Activated B cell treated with CpG ODN at 0.5 μM for 24 hours (primary cell): ENCODE results near the gene NDC1. TPM values are rescaled to one million over a fixed set of nuclear protein-coding genes. Genes with fewer than 3 reads are reported as not detected.

Experiments used
- ATAC-seq: fragments of 200-7000 bp; cut with Tn5 transposase; one replicate; pipeline ENCODE4 v1.10.0; 2021; ENCODE audit warnings: low read depth, mild to moderate bottlenecking, moderate library complexity
- CTCF ChIA-PET: fragments of 350-600 bp; sonication (Branson Sonifier 250); formaldehyde crosslinking; loops from one replicate; lab custom pipeline; 2021; ENCODE audit warnings: antibody characterized with exemption; lab: Charles Lee
- POLR2A ChIA-PET: fragments of 350-600 bp; sonication (Branson Sonifier 250); formaldehyde crosslinking; loops from one replicate; lab custom pipeline; 2021; ENCODE audit warnings: antibody characterized with exemption; lab: Charles Lee
- DNase-seq: peaks from one replicate; pipeline ENCODE4 v3.0.0; 2022
- H3K27ac Mint-ChIP-seq: one replicate; pipeline ENCODE4 v1.8.0; 2020; ENCODE audit warnings: mixed read lengths
- H3K27me3 Mint-ChIP-seq: one replicate; pipeline ENCODE4 v1.8.0; 2021; ENCODE audit warnings: mixed read lengths
- H3K36me3 Mint-ChIP-seq: one replicate; pipeline ENCODE4 v1.8.0; 2021; ENCODE audit warnings: low read depth, mixed read lengths
- H3K4me1 Mint-ChIP-seq: one replicate; pipeline ENCODE4 v1.8.0; 2021; ENCODE audit warnings: mixed read lengths
- H3K4me3 Mint-ChIP-seq: one replicate; pipeline ENCODE4 v1.8.0; 2020; ENCODE audit warnings: mild to moderate bottlenecking, mixed read lengths
- H3K9me3 Mint-ChIP-seq: one replicate; pipeline ENCODE4 v1.8.0; 2020; ENCODE audit warnings: mixed read lengths
- intact Hi-C: fragments of 100-400 bp; cut with micrococcal nuclease; formaldehyde crosslinking; loops from one replicate; pipeline ENCODE4 v1.15.1; 2024
- total RNA-seq: library from RNA; stranded (reverse); gene quantifications from 2 replicates; pipeline ENCODE4 v1.2.3, GENCODE V29; 2022
- TF ChIP-seq, protein P1 (sequence below): fragments of 200-600 bp; IDR thresholded peaks from one replicate; pipeline ENCODE4 v1.8.0; 2022; ENCODE audit warnings: antibody characterized with exemption, mild to moderate bottlenecking

Gene NDC1
- total RNA-seq, 1 donor from 2014 or later, result 10.6 TPM

DNA sequence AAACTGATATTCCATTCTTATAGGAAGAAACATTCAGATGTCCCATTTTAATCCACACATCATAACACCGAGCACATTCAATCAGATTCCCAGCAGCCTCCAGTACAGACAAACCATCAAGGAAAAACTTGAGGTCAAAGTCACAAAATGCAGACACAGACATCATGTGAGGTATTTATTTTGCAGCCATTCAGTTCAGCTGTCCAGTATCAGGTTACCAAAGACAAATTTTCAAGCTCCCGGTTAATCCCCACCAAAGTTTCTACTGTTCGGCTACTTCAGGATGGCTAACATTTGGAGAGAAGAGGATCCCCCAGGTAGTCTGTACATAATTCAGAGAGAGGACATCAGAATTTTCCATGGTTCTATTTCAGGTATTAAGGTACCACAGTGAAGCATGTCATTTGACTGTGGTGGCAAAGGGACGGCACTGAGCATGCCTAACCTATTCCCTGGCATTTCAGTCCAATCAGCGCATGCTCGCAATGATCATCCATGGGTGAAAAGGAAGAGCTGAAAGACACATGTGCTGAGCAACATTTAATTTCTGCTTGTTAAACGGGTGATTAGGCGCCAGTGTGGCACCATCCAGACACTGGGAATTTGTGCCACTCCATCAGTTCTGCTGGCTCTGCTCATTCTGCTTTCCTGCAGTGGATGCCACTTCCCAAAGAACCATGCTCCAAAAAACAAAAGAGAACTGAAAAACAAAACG lies 13.6 kb upstream of the NDC1 start:
- TF ChIP-seq, protein P1, sequence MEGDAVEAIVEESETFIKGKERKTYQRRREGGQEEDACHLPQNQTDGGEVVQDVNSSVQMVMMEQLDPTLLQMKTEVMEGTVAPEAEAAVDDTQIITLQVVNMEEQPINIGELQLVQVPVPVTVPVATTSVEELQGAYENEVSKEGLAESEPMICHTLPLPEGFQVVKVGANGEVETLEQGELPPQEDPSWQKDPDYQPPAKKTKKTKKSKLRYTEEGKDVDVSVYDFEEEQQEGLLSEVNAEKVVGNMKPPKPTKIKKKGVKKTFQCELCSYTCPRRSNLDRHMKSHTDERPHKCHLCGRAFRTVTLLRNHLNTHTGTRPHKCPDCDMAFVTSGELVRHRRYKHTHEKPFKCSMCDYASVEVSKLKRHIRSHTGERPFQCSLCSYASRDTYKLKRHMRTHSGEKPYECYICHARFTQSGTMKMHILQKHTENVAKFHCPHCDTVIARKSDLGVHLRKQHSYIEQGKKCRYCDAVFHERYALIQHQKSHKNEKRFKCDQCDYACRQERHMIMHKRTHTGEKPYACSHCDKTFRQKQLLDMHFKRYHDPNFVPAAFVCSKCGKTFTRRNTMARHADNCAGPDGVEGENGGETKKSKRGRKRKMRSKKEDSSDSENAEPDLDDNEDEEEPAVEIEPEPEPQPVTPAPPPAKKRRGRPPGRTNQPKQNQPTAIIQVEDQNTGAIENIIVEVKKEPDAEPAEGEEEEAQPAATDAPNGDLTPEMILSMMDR, result no peak
- peaks cover 55% of the 10 kb centered on the region for H3K36me3 Mint-ChIP-seq
- H3K27ac Mint-ChIP-seq, result no peak overlapping the region
- ChIA-PET POLR2A (no interaction called here), CTCF (interaction anchor here (0.7 to 1.6 kb wide), 2 partner anchors 9 to 108 kb away, joined by 3 to 8 read pairs; no protein-coding TSS in a partner anchor)
- intact Hi-C loops, result no loop called here
- no peaks in the 10 kb centered on the region for H3K27me3 Mint-ChIP-seq
- H3K4me1 Mint-ChIP-seq, result no peaks in the 10 kb centered on the region
- ATAC-seq (no peak), DNase-seq (no peak)
- H3K4me3 Mint-ChIP-seq, result no peak overlapping the region
- peaks cover 4% of the 10 kb centered on the region for H3K9me3 Mint-ChIP-seq

DNA sequence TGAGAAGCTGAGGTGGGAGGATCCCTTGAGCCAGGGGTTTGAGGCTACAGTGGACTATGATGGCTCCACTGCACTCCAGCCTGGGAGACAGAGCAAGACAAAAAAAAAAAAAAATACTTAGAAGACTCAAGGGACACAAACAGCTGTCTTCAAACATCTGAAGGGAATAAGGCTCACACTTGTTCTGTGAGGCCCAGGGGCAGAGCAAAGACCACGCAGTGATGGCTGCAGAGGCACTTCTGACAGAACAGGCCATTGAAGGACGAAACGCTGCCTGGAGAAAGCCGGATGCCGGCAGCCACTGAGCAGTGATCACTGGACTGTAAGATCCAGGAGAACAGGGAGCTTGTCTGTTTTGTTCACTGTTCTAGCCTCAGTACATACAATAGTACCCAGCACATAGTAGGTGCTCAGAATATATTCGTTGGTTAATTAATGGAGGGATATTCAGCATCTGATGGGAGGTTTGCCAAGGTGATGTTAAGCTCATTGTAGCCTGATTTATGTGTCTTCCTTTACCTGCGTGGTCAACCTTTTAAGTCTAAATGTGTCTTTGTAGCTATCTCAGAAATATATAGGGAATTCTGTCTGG lies 12.1 kb upstream of the NDC1 start:
- intact Hi-C loops, result no loop called here
- Mint-ChIP-seq H3K4me1 (no peaks in the 10 kb centered on the region), H3K36me3 (peaks cover 43% of the 10 kb centered on the region), H3K9me3 (peaks cover 4% of the 10 kb centered on the region), H3K27ac (no peak overlapping the region), H3K4me3 (no peak overlapping the region), H3K27me3 (no peaks in the 10 kb centered on the region)
- ChIA-PET POLR2A (interaction anchor here (0.5 kb wide), 1 partner anchor 11 kb away, joined by 3 read pairs; no protein-coding TSS in a partner anchor), CTCF (interaction anchor here (0.7 kb wide), 1 partner anchor 11 kb away, joined by 4 read pairs; no protein-coding TSS in a partner anchor)
- no peak for DNase-seq
- ATAC-seq, result no peak
- TF ChIP-seq, protein P1, result no peak

DNA sequence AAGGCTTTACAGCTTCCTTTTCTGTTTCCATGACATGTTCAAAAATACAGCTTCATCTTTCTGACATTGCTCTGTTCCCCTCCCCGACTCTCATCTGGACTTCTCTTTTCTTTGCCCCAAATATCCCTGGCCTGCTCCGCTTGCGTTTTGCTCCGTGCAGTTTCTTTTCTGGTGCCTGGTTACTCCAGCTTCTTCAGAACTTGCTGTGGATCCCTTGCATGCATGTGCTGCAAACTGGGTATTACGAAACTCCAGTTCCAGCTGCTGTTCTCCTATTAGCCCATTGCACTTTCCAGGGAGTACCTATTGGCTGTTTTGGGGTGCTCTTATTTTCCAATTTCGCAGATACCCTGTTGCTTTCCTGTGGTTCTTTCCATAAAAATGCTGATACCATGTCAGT lies 9.9 kb upstream of the NDC1 start:
- intact Hi-C loops, result no loop called here
- Mint-ChIP-seq H3K4me1 (no peaks in the 10 kb centered on the region), H3K9me3 (peaks cover 4% of the 10 kb centered on the region), H3K36me3 (peaks cover 26% of the 10 kb centered on the region), H3K4me3 (no peak overlapping the region), H3K27ac (no peak overlapping the region), H3K27me3 (no peaks in the 10 kb centered on the region)
- ChIA-PET POLR2A (no interaction called here), CTCF (interaction anchor here (2.1 kb wide), 1 partner anchor 13 kb away, joined by 10 read pairs; no protein-coding TSS in a partner anchor)
- ATAC-seq (no peak), DNase-seq (no peak)
- TF ChIP-seq, protein P1, result no peak

DNA sequence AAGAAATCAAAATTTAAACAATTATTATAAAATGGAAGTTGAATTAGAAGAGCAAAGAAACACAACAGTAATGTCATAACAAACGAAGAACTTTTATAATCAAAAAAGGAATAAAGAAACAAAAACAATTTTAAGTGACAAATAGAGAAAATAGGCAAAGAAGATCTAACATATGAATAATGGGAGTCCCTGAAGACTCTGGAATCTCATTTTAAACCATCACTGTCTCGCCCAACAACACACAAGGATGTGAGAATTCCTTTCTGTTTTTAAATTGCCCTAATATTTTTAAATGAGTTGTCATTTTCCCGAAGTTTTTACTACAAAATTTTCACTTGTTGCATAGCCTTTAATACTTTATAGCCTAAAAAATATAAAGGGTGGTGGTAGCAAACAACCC lies 4.3 kb upstream of the NDC1 start:
- H3K27me3 Mint-ChIP-seq, result no peaks in the 10 kb centered on the region
- ChIA-PET POLR2A (no interaction called here), CTCF (no interaction called here)
- peaks cover 7% of the 10 kb centered on the region for H3K9me3 Mint-ChIP-seq
- ATAC-seq, result no peak
- no peak overlapping the region for H3K4me3 Mint-ChIP-seq
- H3K4me1 Mint-ChIP-seq, result peaks cover 8% of the 10 kb centered on the region
- TF ChIP-seq, protein P1, result no peak
- DNase-seq, result no peak
- intact Hi-C loops, result no loop called here
- H3K27ac Mint-ChIP-seq, result no peak overlapping the region
- peaks cover 8% of the 10 kb centered on the region for H3K36me3 Mint-ChIP-seq

DNA sequence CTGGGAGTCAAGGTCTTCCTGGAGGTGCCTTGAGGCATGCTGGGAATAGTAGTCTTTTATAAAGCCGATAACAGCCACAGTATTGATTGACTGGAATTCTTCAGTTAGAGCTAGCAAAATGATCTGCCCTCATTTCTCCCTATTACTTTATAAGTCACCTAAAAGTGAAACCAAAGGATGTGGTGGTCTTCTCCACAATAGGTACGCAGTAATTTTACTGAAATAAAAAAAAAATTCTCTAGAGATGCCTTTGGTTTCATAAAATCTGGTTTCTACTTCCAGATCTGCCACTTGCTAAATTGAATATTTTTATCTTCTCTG lies 518 bp upstream of the NDC1 start:
- intact Hi-C loops, result loop anchor here (1.0 to 5.0 kb wide), 10 partner anchors 51 to 1961 kb away; partner anchors contain the start of genes CYB5RL, LRRC42, MRPL37 and NRDC
- Mint-ChIP-seq H3K4me1 (peaks cover 33% of the 10 kb centered on the region), H3K27me3 (no peaks in the 10 kb centered on the region), H3K9me3 (peaks cover 7% of the 10 kb centered on the region), H3K36me3 (peaks cover 10% of the 10 kb centered on the region), H3K4me3 (peak overlapping the region; percentile 94), H3K27ac (peak overlapping the region; percentile 98)
- ChIA-PET POLR2A (interaction anchor here (0.5 to 2.5 kb wide), 5 partner anchors 11 to 968 kb away, joined by 3 to 12 read pairs (median 4); partner anchors contain the start of genes CYB5RL, IFT25, LRRC42 and MRPL37), CTCF (no interaction called here)
- ATAC-seq (no peak), DNase-seq (no peak)
- TF ChIP-seq, protein P1, result no peak
